Left colon (tissue), 2 donors: ENCODE measurements around the gene ITIH1. TPM values are rescaled to one million over a fixed set of nuclear protein-coding genes. Genes with fewer than 3 reads are reported as not detected.
"Not testable (repeated sequence)": the region's sequence is repeated elsewhere in the genome, so short reads cannot be mapped to it uniquely, and the experiment has no call there.

Source experiments
- ATAC-seq: fragments of 200-7000 bp; cut with Tn5 transposase; one replicate; pipeline ENCODE4 v1.9.1; 2020; ENCODE audit warnings: mild to moderate bottlenecking, moderate library complexity
- DNase-seq, 2 donors: peaks; one replicate each; pipeline ENCODE4 v3.0.0-alpha.2; 2020
- intact Hi-C, 2 donors: fragments of 100-400 bp; cut with DNase I in 1 of 2; cut with micrococcal nuclease in 1 of 2; formaldehyde crosslinking; loops; one replicate each; pipeline versions ENCODE4 v1.11.2 to v1.14.0; 2022; cut with DNase I, micrococcal nuclease
- long read RNA-seq: library from polyadenylated mRNA; unstranded; transcript quantifications from one replicate; pipeline ENCODE4 v2.0.0, GENCODE V29; 2021
- total RNA-seq, 2 donors: library from RNA; stranded (reverse); fragmentation: NEBNext Ultra II Directional; extraction: Animal tissue kit (Norgen Biotek cat#: 25700); gene quantifications; one replicate each; pipeline ENCODE4 v1.2.1, GENCODE V29; 2021
- donor health status: DM: no; HTN: no; CAD: no.
- donor health status: DM: yes; HTN: yes; CAD: no.

Gene ITIH1
- not detected for total RNA-seq
- long read RNA-seq, result 0 reads

- ATAC-seq (no peak), DNase-seq (peak in 1 of 2 donors; percentile 16)
- intact Hi-C loops, result no loop called here
Measured at GRCh38 chr3:52777127-52777958, at the start of gene ITIH1. TSS of gene ITIH1 (plus strand) at chr3:52777599. CDS start at chr3:52777616, 17 bp downstream.

GRCh38 chr3:52728753-52729152, 48.6 kb upstream of the ITIH1 start:
- DNase-seq, intact Hi-C loops, ATAC-seq: not testable (repeated sequence)

DNA sequence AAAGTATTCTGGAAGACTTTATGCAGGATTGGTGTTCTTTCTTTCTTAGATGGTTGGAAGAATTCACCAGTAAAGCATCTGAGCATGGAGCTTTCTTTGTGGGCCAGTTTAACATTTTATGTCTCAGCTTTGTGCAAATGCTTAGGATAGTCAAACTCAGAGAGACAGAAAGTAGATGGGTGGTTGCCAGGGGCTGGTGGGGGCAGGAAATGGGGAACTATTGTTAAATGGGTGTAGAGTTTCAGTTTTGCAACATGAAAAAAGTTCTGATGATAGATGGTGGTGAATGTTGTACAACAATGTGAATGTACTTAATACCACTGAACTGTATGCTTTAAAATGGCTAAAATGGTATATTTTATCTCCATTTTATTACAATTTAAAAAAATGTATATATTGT, 46.7 kb upstream of the ITIH1 start:
- ATAC-seq (no peak), DNase-seq (no peak)
- intact Hi-C loops, result no loop called here

- ATAC-seq, result no peak
- intact Hi-C loops, result no loop called here
- DNase-seq, result no peak
Measured at GRCh38 chr3:52731590-52731989, 45.8 kb upstream of the ITIH1 start.

- DNase-seq (no peak), ATAC-seq (no peak)
- intact Hi-C loops, result no loop called here
Measured at GRCh38 chr3:52733256-52733891, 44.0 kb upstream of the ITIH1 start.

GRCh38 chr3:52739730-52740129, 37.7 kb upstream of the ITIH1 start:
- intact Hi-C loops, result no loop called here
- ATAC-seq, result peak; percentile 40
- DNase-seq, result no peak

DNA sequence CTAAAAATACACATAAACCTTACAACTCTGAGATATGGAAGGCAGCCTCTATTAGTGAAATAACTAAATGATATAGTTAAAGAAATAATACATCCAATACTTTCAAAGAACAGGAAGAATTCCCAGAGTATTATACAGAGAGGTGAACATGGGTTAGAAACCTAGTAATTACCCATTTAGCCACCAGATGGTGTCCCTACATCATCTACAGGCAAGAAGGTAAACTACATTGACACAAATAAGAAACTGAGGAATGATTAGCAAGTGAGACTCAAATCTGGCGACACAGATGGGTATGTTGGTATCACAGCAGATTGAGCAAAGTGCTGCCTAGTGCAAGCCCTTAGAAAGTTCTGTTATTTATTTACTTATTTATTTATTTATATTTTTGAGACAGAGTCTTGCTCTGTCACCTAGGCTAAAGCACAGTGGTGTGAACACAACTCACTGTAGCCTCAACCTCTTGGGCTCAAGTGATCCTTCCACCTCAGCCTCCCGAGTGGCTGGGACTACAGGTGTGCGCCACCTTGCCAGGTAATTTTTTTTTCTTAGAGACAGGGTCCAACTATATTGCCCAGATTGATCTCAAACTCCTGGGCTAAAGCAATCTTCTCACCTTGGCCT, 34.9 kb upstream of the ITIH1 start:
- DNase-seq, result no peak
- intact Hi-C loops, result no loop called here
- peak; percentile 51 for ATAC-seq

DNA sequence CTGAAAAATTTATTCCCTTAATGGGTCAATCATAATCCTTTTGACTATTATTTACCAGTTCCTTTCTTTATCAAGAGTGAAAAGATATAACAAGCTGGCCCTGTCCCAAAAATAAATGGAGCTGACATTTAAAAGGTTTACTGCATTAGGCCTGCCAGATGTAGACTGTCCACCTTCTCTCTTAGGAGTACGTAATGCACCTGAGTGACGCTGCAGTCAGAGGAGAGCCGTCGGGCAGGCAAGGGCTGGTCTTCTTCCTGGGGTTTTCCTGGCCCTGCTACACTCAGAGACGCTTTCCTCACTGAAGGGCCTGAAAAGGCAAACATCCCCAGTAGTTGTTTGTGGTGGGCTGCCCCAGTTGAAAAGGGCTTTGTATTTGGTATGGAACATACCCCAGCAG, 34.2 kb upstream of the ITIH1 start:
- no peak for ATAC-seq
- intact Hi-C loops, result no loop called here

DNA sequence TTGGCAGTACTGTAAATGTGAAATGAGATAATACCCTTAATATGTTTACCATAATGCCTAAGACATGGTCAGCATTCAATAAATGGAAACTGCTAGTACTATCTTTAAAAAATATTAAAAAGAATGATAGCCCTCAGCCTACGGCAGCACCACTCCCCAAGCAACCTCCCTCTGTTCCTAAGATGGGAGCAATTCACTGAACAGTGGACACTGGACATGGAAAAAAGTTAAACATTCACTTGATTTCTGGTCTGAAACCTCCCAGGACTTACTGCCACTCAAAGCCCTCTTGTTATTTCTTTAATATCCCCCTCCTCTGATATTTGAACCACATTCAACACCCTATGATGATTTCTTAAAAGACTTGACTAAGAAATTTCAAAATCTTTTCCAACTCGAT, 33.7 kb upstream of the ITIH1 start:
- intact Hi-C loops, result no loop called here
- ATAC-seq (no peak), DNase-seq (no peak)

More for the DNA sequence above, 34.2 kb upstream of the ITIH1 start:
- no peak for DNase-seq

DNA sequence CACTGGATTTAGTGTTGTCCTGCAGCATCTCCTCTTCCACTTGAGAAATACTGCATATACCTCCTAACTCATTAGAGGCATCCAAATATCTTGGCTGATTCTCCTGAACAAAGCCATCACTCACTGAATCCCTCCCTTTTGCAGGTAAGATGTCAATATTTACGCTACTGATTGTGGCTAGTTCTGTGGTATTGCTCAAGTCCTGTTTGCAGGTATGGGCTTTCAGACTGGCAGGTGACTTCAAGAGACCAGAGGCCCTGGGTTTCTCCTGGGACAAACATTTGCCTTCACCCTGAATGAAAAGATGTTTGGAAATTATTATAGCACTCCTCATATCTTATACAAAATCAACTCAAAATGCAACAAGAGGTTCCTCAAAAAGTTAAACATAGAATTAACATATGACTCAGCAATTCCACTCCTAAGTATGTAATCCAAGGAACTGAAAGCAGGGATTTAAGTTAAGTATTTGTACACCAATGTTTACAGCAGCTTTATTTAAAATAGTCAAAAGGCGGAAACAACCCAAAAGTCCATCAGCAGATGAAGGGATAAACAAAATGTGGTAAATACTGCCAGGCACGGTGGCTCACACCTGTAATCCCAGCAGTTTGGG, 25.2 kb upstream of the ITIH1 start:
- DNase-seq (no peak), ATAC-seq (no peak)
- intact Hi-C loops, result no loop called here

DNA sequence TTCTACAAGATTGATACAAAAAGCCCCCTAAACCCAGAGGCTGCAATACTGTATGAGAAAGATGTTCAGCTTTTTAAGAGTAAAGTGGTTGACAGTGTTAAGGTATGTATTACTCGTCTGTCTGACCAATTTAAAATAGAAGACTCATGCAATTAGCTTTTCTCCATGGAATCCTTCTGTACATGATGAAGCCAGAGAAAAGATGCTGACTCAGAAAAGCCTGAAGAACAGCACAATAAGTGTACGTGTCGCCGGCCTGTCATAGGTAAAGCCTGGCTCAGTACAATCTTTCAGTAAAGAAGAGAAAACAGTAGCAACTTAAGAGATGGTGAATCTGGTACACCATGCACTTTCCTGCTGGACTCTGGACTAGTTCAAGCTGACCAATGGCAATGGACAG, 23.0 kb upstream of the ITIH1 start:
- ATAC-seq, result no peak
- intact Hi-C loops, result no loop called here
- no peak for DNase-seq

DNA sequence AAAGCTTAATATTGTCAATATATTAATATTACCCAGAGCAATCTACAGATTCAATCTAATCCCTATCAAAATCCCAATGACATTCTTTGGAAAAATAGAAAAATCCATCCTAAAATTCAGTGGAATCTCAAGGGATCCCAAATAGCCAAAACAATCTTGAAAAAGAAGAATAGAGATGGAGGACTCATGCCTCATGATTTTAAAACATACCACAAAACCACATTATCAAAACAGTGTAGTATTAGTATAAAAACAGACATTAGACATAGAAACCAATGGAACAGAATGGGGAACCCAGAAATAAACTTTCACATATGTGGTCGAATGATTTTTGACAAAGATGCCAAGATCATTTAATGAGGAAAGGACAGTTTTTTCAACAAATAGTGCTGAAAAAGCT, 21.3 kb upstream of the ITIH1 start:
- no peak for ATAC-seq
- intact Hi-C loops, result no loop called here

GRCh38 chr3:52763466-52763865, 13.9 kb upstream of the ITIH1 start:
- no peak for ATAC-seq
- DNase-seq, result no peak
- intact Hi-C loops, result no loop called here

More for the DNA sequence above, 21.3 kb upstream of the ITIH1 start:
- DNase-seq, result no peak

GRCh38 chr3:52769786-52770455, 7.5 kb upstream of the ITIH1 start:
- intact Hi-C loops, result no loop called here
- ATAC-seq, result peak; percentile 5
- no peak for DNase-seq

GRCh38 chr3:52770496-52771333, 6.7 kb upstream of the ITIH1 start, which contains the start of gene NEK4:
TSS of gene NEK4 (minus strand) at chr3:52770940. CDS start at chr3:52770746, 194 bp downstream.
- DNase-seq, result peak; percentile 92 to 96
- ATAC-seq, result peak; percentile 98
- intact Hi-C loops, result no loop called here

GRCh38 chr3:52771334-52771681, 6.1 kb upstream of the ITIH1 start:
- intact Hi-C loops, result no loop called here
- ATAC-seq (peak; percentile 13), DNase-seq (no peak)

DNA sequence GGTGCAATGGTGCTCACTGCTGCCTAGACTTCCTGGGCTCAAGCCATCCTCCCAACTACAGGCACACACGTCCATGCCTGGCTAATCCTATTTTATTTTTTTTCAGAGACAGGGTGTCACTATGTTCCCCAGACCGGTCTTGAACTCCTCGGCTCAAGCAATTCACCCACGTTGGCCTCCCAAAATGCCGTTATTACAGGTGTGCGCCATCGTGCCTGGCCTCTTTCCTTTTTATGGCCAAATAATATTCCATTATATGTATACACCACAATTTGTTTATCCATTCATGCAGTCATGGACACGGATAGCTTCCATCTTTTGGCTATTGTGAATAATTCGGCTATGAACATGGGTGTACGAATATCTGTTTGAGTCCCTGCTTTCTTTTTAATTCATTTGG, 5.7 kb upstream of the ITIH1 start:
- ATAC-seq, result no peak
- intact Hi-C loops, result no loop called here
- DNase-seq, result no peak

GRCh38 chr3:52773361-52774065, 3.9 kb upstream of the ITIH1 start:
- ATAC-seq (no peak), DNase-seq (no peak)
- intact Hi-C loops, result no loop called here
